Left forelimb (tissue), 1 donor: ENCODE results near the gene DKK3.

Experiments used
- DNase-seq: peaks from one replicate; pipeline ENCODE4 v3.0.0-alpha.2; 2018; ENCODE audit warnings: low spot score

Gene DKK3

GRCh38 chr11:11937957-11938356 lies 70.5 kb downstream of the DKK3 start:
- no peak for DNase-seq

GRCh38 chr11:11937433-11937832 lies 71.0 kb downstream of the DKK3 start:
- no peak for DNase-seq

DNA sequence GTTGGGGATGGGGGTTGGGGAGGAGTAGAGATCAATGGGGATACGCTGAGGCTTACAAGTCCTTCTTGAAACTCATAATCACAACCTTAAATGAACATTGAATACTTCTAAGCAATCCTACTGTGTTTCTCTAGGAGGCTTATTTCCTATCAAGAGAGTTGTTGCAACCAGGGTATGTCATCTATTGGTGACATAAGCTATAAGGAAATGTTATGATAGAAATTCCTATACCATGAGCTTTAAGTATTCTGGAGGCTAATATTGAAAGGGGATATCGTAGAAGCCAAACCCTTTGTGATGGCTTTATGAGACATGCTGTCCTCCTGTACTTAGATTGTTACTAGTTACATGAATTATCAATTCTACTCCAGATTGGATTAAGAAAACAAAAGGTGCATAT lies 72.9 kb downstream of the DKK3 start:
- DNase-seq: no peak

- no peak for DNase-seq
Measured at GRCh38 chr11:11931461-11932055, 76.9 kb downstream of the DKK3 start.

GRCh38 chr11:11929920-11930319 lies 78.5 kb downstream of the DKK3 start:
- no peak for DNase-seq

- no peak for DNase-seq
Measured at GRCh38 chr11:11923828-11924227, 84.6 kb downstream of the DKK3 start.

DNA sequence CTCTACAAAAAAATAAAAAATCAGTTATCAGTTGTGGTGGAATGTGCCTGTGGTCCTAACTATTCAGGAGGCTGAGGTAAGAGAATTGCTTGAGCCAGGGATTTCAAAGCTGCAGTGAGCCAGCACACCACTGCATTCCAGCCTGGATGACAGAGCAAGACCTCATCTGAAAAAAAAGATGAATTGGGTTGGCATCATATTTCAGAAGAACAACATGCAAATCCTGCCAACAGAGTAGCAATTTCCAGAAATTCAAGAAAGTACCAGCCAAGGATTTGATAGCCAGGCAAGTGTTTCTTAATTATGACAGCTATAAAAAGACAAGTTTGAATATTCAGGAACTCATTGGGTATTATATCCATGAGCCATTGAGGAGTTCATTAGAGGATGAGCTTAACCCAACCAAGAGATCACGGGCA lies 91.4 kb downstream of the DKK3 start:
- no peak for DNase-seq

DNA sequence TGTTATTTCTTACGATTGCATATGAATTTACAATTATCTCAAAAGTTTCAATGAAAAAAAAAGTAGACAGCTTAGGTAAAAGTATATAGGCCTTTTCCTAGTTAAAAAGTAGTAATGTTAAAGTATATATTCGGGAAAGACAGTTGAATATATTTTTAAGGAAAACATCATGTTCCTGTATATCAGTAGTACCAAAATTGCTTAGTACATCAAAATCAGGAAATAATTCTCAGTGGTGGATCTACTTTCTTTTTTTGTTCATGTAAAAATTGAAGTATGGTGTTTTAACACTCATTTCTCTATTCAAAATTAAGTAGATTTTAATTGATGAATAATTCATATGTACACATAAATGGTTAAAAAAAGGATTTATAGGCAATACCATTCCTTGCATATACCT lies 92.8 kb downstream of the DKK3 start:
- DNase-seq: no peak

DNA sequence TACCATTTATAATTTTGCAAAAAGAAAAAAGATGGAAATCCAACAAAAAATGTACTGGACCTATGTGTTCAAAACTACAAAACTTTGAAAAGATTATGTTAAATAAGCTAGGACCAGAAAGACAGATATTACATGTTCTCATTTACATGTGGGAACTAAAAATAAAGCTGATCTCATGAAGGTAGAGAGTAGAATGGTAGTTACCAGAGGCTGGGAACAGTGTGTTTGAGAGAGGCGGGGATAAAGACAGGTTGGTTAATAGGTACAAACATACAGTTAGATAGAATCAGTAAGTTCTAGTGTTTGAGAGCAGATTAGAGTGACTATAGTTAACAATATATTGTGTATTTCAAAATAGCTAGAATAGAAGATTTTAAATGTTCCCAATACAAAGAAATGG lies 95.0 kb downstream of the DKK3 start:
- no peak for DNase-seq
